K562 (cell line): Measurements from ENCODE around the gene SCRN3. TPM values are rescaled to one million over a fixed set of nuclear protein-coding genes. Genes with fewer than 3 reads are reported as not detected.

Experiments used
- ATAC-seq: fragments of 200-7000 bp; cut with Tn5 transposase; 3 replicates; pipeline ENCODE4 v1.9.1; 2020; ENCODE audit warnings: moderate library complexity
- BruUV-seq: library from RNA; stranded (reverse); fragments of 400-500 nt; replicated peaks from 2 replicates; lab custom pipeline; 2021; lab: Mats Ljungman, UMichigan
- CTCF ChIA-PET: fragments of 300-600 bp; formaldehyde crosslinking; extraction: SDS; loops from one replicate; lab custom pipeline; 2021; ENCODE audit warnings: low intra/inter-chr PET ratio; lab: Yijun Ruan, JAX
- POLR2A ChIA-PET: fragments of 300-600, 350-650 bp; sonication (Branson Sonifier 250); formaldehyde crosslinking; extraction: SDS; loops from one replicate; lab custom pipeline; 2021; ENCODE audit warnings: antibody characterized with exemption, inconsistent platforms; lab: Yijun Ruan, JAX
- DNase-seq, 4 experiments: peaks; one replicate each; pipeline versions ENCODE4 v3.0.0 to v3.0.0-alpha.2; 2011 to 2018; ENCODE audit warnings: low spot score in 3 of 4, mixed read lengths in 3 of 4; ENCODE audit errors: extremely low read depth in 1 of 4
- FAIRE-seq: peaks from 2 replicates; lab custom pipeline; 2011; peaks lifted over from hg19 to GRCh38; lab: Jason Lieb, UNC
- H2AFZ ChIP-seq: 2 replicates; pipeline ENCODE4 v1.6.0; 2011; ENCODE audit warnings: low read depth, low read length, control low read depth, inconsistent platforms
- H3K27ac ChIP-seq: fragments of 200-600 bp; 3 replicates; pipeline ENCODE4 v1.8.0; 2011; ENCODE audit warnings: low read depth, mild to moderate bottlenecking, control low read depth, inconsistent platforms, low read length, moderate library complexity, mixed read lengths; ENCODE audit errors: extremely low read depth
- H3K27me3 ChIP-seq, 2 experiments: fragments of 300-600 bp in 1 of 2; 2 replicates in 1 of 2; 3 replicates in 1 of 2; pipeline versions ENCODE4 v1.6.0 to v1.8.0; 2011; ENCODE audit warnings: inconsistent platforms in 2 of 2, low read length in 2 of 2, mild to moderate bottlenecking in 1 of 2, mixed read lengths in 1 of 2, moderate library complexity in 1 of 2; ENCODE audit not compliant: control insufficient read depth in 2 of 2, insufficient read depth in 2 of 2
- H3K36me3 ChIP-seq: fragments of 300-600 bp; 3 replicates; pipeline ENCODE4 v1.8.0; 2011; ENCODE audit warnings: mild to moderate bottlenecking, low read length, inconsistent platforms; ENCODE audit not compliant: control insufficient read depth, insufficient read depth
- H3K4me1 ChIP-seq, 2 experiments: fragments of 200-600 bp in 1 of 2; replicated peaks in 1 of 2; 2 replicates in 1 of 2; 3 replicates in 1 of 2; pipeline versions ENCODE4 v1.5.1 to v1.8.0; 2011; ENCODE audit warnings: inconsistent platforms in 2 of 2, low read length in 2 of 2, mild to moderate bottlenecking in 1 of 2, mixed read lengths in 1 of 2, moderate library complexity in 1 of 2; ENCODE audit not compliant: control insufficient read depth in 2 of 2, insufficient read depth in 2 of 2
- H3K4me2 ChIP-seq: 2 replicates; pipeline ENCODE4 v1.6.1; 2011; ENCODE audit warnings: low read length, control low read depth, inconsistent platforms, mixed read lengths; ENCODE audit not compliant: insufficient read depth
- H3K4me3 ChIP-seq: fragments of 200-600 bp; sonication (generic), shearing (Covaris generic); 2 replicates; pipeline ENCODE4 v1.5.1; 2016; ENCODE audit warnings: control low read depth, inconsistent platforms
- H3K79me2 ChIP-seq: fragments of 200-600 bp; 3 replicates; pipeline ENCODE4 v1.8.0; 2011; ENCODE audit warnings: low read length, inconsistent platforms; ENCODE audit not compliant: control insufficient read depth, insufficient read depth
- H3K9ac ChIP-seq, 2 experiments: 2 replicates each; pipeline versions ENCODE4 v1.6.0 to v1.6.1; 2011; ENCODE audit warnings: low read depth in 2 of 2, low read length in 2 of 2, control low read depth in 1 of 2, inconsistent platforms in 1 of 2, mild to moderate bottlenecking in 1 of 2, mixed read lengths in 1 of 2; ENCODE audit not compliant: insufficient read depth in 1 of 2
- H3K9me1 ChIP-seq: one replicate; pipeline ENCODE4 v1.6.0; 2011; ENCODE audit warnings: inconsistent platforms, mild to moderate bottlenecking, low read length, moderate library complexity; ENCODE audit not compliant: control insufficient read depth, insufficient read depth
- H3K9me3 ChIP-seq: replicated peaks from 2 replicates; pipeline ENCODE4 v1.5.1; 2011; ENCODE audit warnings: low read depth, low read length, inconsistent platforms; ENCODE audit not compliant: control insufficient read depth, insufficient read depth
- H4K20me1 ChIP-seq: replicated peaks from 2 replicates; pipeline ENCODE4 v1.6.1; 2011; ENCODE audit warnings: low read length, inconsistent platforms, mixed read lengths; ENCODE audit not compliant: control insufficient read depth, insufficient read depth
- BHLHE40 ChIP-seq: IDR thresholded peaks from 2 replicates; pipeline ENCODE4 v1.6.1; 2011; ENCODE audit warnings: low read length, improper control_type of control experiment
- CHD2 ChIP-seq: IDR thresholded peaks from 2 replicates; pipeline ENCODE4 v1.6.1; 2011; ENCODE audit warnings: low read depth, low read length
- CREB3L1 ChIP-seq: fragments of 450-650 bp; IDR thresholded peaks from 2 replicates; pipeline ENCODE4 v1.6.1; 2014; ENCODE audit warnings: low read depth, mild to moderate bottlenecking, moderate library complexity, borderline replicate concordance
- CTBP1 ChIP-seq: fragments of 450-650 bp; IDR thresholded peaks from 2 replicates; pipeline ENCODE4 v1.6.1; 2016; ENCODE audit warnings: borderline replicate concordance
- GABPB1 ChIP-seq: sonication (generic); formaldehyde crosslinking; IDR thresholded peaks from 2 replicates; pipeline ENCODE4 v1.8.0; 2022; ENCODE audit warnings: mild to moderate bottlenecking, missing genetic modification reagents
- GATAD2B ChIP-seq: fragments of 450-650 bp; IDR thresholded peaks from 2 replicates; pipeline ENCODE4 v1.6.1; 2017; ENCODE audit warnings: mild to moderate bottlenecking, borderline replicate concordance
- HOMEZ ChIP-seq: fragments of 250-450 bp; sonication (Bioruptor Pico); IDR thresholded peaks from 2 replicates; pipeline ENCODE4 v1.4.0; 2020; ENCODE audit warnings: mild to moderate bottlenecking, moderate library complexity
- MAFF ChIP-seq: IDR thresholded peaks from 2 replicates; pipeline ENCODE4 v1.6.1; 2012; ENCODE audit warnings: low read length, improper control_type of control experiment
- RHOXF2B ChIP-seq: fragments of 250-450 bp; sonication (Bioruptor Pico); conservative IDR thresholded peaks from 2 replicates; pipeline ENCODE4 v1.5.1; 2021
- SMARCA4 ChIP-seq: fragments of 450-650 bp; IDR thresholded peaks from 2 replicates; pipeline ENCODE4 v1.6.1; 2016
- ZNF133 ChIP-seq: fragments of 250-450 bp; sonication (Bioruptor Pico); IDR thresholded peaks from 2 replicates; pipeline ENCODE4 v1.4.0; 2020; ENCODE audit warnings: mild to moderate bottlenecking
- ZNF444 ChIP-seq: fragments of 250-450 bp; sonication (Bioruptor Pico); IDR thresholded peaks from 2 replicates; pipeline ENCODE4 v1.4.0; 2020; ENCODE audit warnings: mild to moderate bottlenecking, moderate library complexity
- ZNF707 ChIP-seq: fragments of 250-450 bp; sonication (Bioruptor Pico); conservative IDR thresholded peaks from 2 replicates; pipeline ENCODE4 v1.8.0; 2022; ENCODE audit warnings: inconsistent platforms, mild to moderate bottlenecking, moderate library complexity
- WGBS: fragments of 100-300 bp; shearing (Covaris generic); methylation state at CpG from one replicate; pipeline ENCODE4 v1.1.6; 2016; ENCODE audit warnings: low coverage, mixed read lengths; ENCODE audit not compliant: insufficient coverage; ENCODE audit errors: missing lambda C conversion rate; 5-methylcytosine and 5-hydroxymethylcytosine counted together
- in situ Hi-C: fragments of 300-500 bp; cut with MboI; formaldehyde crosslinking; loops from 4 replicates; pipeline ENCODE4 v1.15.0; 2018; ENCODE audit warnings: inconsistent platforms, mixed read lengths
- intact Hi-C: fragments of 100-400 bp; cut with micrococcal nuclease; formaldehyde crosslinking; loops from 2 replicates; pipeline ENCODE4 v1.14.2; 2022
- polyA plus RNA-seq, 8 experiments: library from polyadenylated mRNA; depleted of rRNA in 4 of 8; stranded (reverse) in 5 of 8; unstranded in 3 of 8; fragments of >200 nt; fragmentation: Nextera tagmentation in 2 of 8; fragmentation: Illumina TruSeq in 1 of 8; extraction: Ambion mirVana in 2 of 8; extraction: Trizol in 1 of 8; gene quantifications; 2 replicates each; pipeline versions ENCODE4 v1.2.1 to v1.2.3, GENCODE V29; 2011 to 2014; ENCODE audit warnings: inconsistent platforms in 1 of 8, missing spikeins in 1 of 8
- total RNA-seq, 7 experiments: library from RNA; depleted of rRNA in 6 of 7; stranded (reverse); fragments of >200 nt in 6 of 7; fragmentation: Illumina TruSeq in 2 of 7; extraction: Trizol in 2 of 7; gene quantifications; 2 replicates each; pipeline versions ENCODE4 v1.2.1 to v1.2.3, GENCODE V29; 2011 to 2021; ENCODE audit warnings: low replicate concordance in 1 of 7

The SCRN3 gene
- total and polyA plus RNA-seq, 9 of the 15 experiments (the other 6 are each of a cell fraction or from before 2014, with no cell fraction given) = 7.7 to 21.8 (median 20.0) TPM

GRCh38 chr2:174438146-174438886, 42.8 kb downstream of the SCRN3 start:
- DNase-seq = no peak
- ChIA-PET CTCF (no interaction called here), POLR2A (interaction anchor here (0.6 to 1.3 kb wide), 8 partner anchors 18 to 754 kb away, joined by 3 to 4 read pairs (median 3); no protein-coding TSS in a partner anchor)
- Histone ChIP-seq H3K27me3 (peaks cover 0 to 4% of the 10 kb centered on the region in 2 experiments; a peak in 1 of 5 replicates), H3K9me3 (no peaks in the 10 kb centered on the region), H4K20me1 (no peaks in the 10 kb centered on the region), H3K79me2 (no peaks in the 10 kb centered on the region), H3K4me1 (no peaks in the 10 kb centered on the region), H2AFZ (no peak overlapping the region), H3K27ac (no peak overlapping the region), H3K9ac (no peak overlapping the region), H3K4me2 (no peak overlapping the region), H3K9me1 (no peaks in the 10 kb centered on the region), H3K4me3 (no peak overlapping the region), H3K36me3 (no peaks in the 10 kb centered on the region)
- in situ Hi-C loops (no loop called here), intact Hi-C loops (no loop called here)
- no TSS peak for BruUV-seq
- no peak; the same call in 2 of the 3 replicates for ATAC-seq
- WGBS = 30% methylated on average over 13 of the region's 13 CpGs
- FAIRE-seq = no peak
- TF ChIP-seq ZNF707 (CRISPR knock-in tag) (no peak), RHOXF2B (CRISPR knock-in tag) (no peak)

- no peak overlapping the region for H3K4me2 ChIP-seq
- DNase-seq (no peak), ATAC-seq (no peak), FAIRE-seq (no peak)
- H3K9me3 ChIP-seq = no peaks in the 10 kb centered on the region
- POLR2A ChIA-PET = interaction anchor here (0.6 kb wide), 1 partner anchor 1793 kb away, joined by 3 read pairs; no protein-coding TSS in a partner anchor
- in situ Hi-C loops = no loop called here
- no peak overlapping the region for H3K9ac ChIP-seq
- no peaks in the 10 kb centered on the region for H3K79me2 ChIP-seq
- no peak overlapping the region for H3K27ac ChIP-seq
- no peaks in the 10 kb centered on the region for H3K36me3 ChIP-seq
- no peak overlapping the region for H2AFZ ChIP-seq
- H4K20me1 ChIP-seq = no peaks in the 10 kb centered on the region
- peaks cover 0 to 4% of the 10 kb centered on the region in 2 experiments; a peak in 1 of 5 replicates for H3K27me3 ChIP-seq
- CTCF ChIA-PET = no interaction called here
- no peaks in the 10 kb centered on the region for H3K4me1 ChIP-seq
- no peak overlapping the region for H3K4me3 ChIP-seq
- intact Hi-C loops = no loop called here
- BruUV-seq = no TSS peak
- WGBS = 6% methylated on average over 2 of the region's 2 CpGs
- H3K9me1 ChIP-seq = no peaks in the 10 kb centered on the region
- no peak for TF ChIP-seq ZNF444 (CRISPR knock-in tag)
- TF ChIP-seq HOMEZ = no peak
- no peak for TF ChIP-seq GABPB1 (CRISPR knock-in tag)
- TF ChIP-seq CTBP1 = no peak
- no peak for TF ChIP-seq ZNF133
- TF ChIP-seq GATAD2B = no peak
- no peak for TF ChIP-seq CREB3L1
- TF ChIP-seq CHD2 = no peak
- TF ChIP-seq MAFF = peak; percentile 47
- no peak for TF ChIP-seq SMARCA4
- TF ChIP-seq BHLHE40 = no peak
Observed at GRCh38 chr2:174439323-174439722, 43.8 kb downstream of the SCRN3 start.
